ENCODE measurements around the gene RAB40C.

RAB40C gene

GRCh38 chr16:610513-611381 is 20.9 kb downstream of the RAB40C start:
- in situ Hi-C loops (cut with HindIII; ENCODE audit: low sequenced_read_pairs): no loop called here

GRCh38 chr16:615122-615521 is 25.3 kb downstream of the RAB40C start:
- in situ Hi-C loops (cut with HindIII; ENCODE audit: low sequenced_read_pairs): no loop called here

- in situ Hi-C loops (cut with HindIII; ENCODE audit: low sequenced_read_pairs): no loop called here
Measured at GRCh38 chr16:616733-617586, 27.1 kb downstream of the RAB40C start.

- in situ Hi-C loops (cut with HindIII; ENCODE audit: low sequenced_read_pairs): no loop called here
Measured at GRCh38 chr16:617855-618254, 28.0 kb downstream of the RAB40C start.

- in situ Hi-C loops (cut with HindIII; ENCODE audit: low sequenced_read_pairs): no loop called here
Measured at GRCh38 chr16:619476-620100, 29.7 kb downstream of the RAB40C start.

GRCh38 chr16:620700-621525 is 31.0 kb downstream of the RAB40C start:
- in situ Hi-C loops (cut with HindIII; ENCODE audit: low sequenced_read_pairs): no loop called here

- in situ Hi-C loops (cut with HindIII; ENCODE audit: low sequenced_read_pairs): no loop called here
Measured at GRCh38 chr16:621526-622105, 31.8 kb downstream of the RAB40C start.

GRCh38 chr16:622920-623280 is 33.0 kb downstream of the RAB40C start:
- in situ Hi-C loops (cut with HindIII; ENCODE audit: low sequenced_read_pairs): no loop called here

GRCh38 chr16:624526-625070 is 34.7 kb downstream of the RAB40C start:
- in situ Hi-C loops (cut with HindIII; ENCODE audit: low sequenced_read_pairs): no loop called here

GRCh38 chr16:625117-625976 is 35.5 kb downstream of the RAB40C start:
- in situ Hi-C loops (cut with HindIII; ENCODE audit: low sequenced_read_pairs): no loop called here

GRCh38 chr16:625977-626765 is 36.3 kb downstream of the RAB40C start:
- in situ Hi-C loops (cut with HindIII; ENCODE audit: low sequenced_read_pairs): no loop called here

GRCh38 chr16:626787-627453 is 37.1 kb downstream of the RAB40C start:
- in situ Hi-C loops (cut with HindIII; ENCODE audit: low sequenced_read_pairs): no loop called here

GRCh38 chr16:627454-628239 is 37.8 kb downstream of the RAB40C start:
- in situ Hi-C loops (cut with HindIII; ENCODE audit: low sequenced_read_pairs): no loop called here

GRCh38 chr16:628321-629061 is 38.6 kb downstream of the RAB40C start:
- in situ Hi-C loops (cut with HindIII; ENCODE audit: low sequenced_read_pairs): no loop called here

- in situ Hi-C loops (cut with HindIII; ENCODE audit: low sequenced_read_pairs): no loop called here
Measured at GRCh38 chr16:629185-629832, 39.4 kb downstream of the RAB40C start.

GRCh38 chr16:629833-630248 is 40.0 kb downstream of the RAB40C start:
- in situ Hi-C loops (cut with HindIII; ENCODE audit: low sequenced_read_pairs): no loop called here

Data from DLD1 (cell line).